Thoracic aorta (tissue), 2 donors: Measurements from ENCODE around the gene CCDC27. TPM values are rescaled to one million over a fixed set of nuclear protein-coding genes. Genes with fewer than 3 reads are reported as not detected.

Experiments
- ATAC-seq: fragments of 150-250 bp; one replicate; pipeline ENCODE4 v1.8.0; 2017; ENCODE audit warnings: low read depth; ENCODE audit not compliant: insufficient number of reproducible peaks, low FRiP score
- DNase-seq: peaks from one replicate; pipeline ENCODE4 v3.0.0-alpha.2; 2020; ENCODE audit warnings: low spot score
- H3K27ac ChIP-seq, 2 donors: fragments of 200-600 bp; sonication (generic); 1 replicate in 1 of 2; 2 replicates in 1 of 2; pipeline ENCODE4 v1.5.1; 2016; ENCODE audit warnings: mild to moderate bottlenecking in 2 of 2, moderate library complexity in 2 of 2
- H3K27me3 ChIP-seq: fragments of 200-600 bp; sonication (generic); replicated peaks from 2 replicates; pipeline ENCODE4 v1.6.0; 2016; ENCODE audit warnings: mild to moderate bottlenecking; ENCODE audit not compliant: insufficient read depth
- H3K36me3 ChIP-seq: fragments of 200-600 bp; sonication (generic); one replicate; pipeline ENCODE4 v1.5.1; 2016
- H3K4me1 ChIP-seq, 2 donors: fragments of 200-600 bp; sonication (generic); 1 replicate in 1 of 2; 2 replicates in 1 of 2; pipeline versions ENCODE4 v1.5.1 to v1.6.0; 2016; ENCODE audit warnings: low read depth in 2 of 2, mild to moderate bottlenecking in 1 of 2; ENCODE audit not compliant: control insufficient read depth in 1 of 2
- H3K4me3 ChIP-seq: fragments of 200-600 bp; sonication (generic); 2 replicates; pipeline ENCODE4 v1.5.1; 2016; ENCODE audit warnings: mild to moderate bottlenecking
- H3K9me3 ChIP-seq: fragments of 200-600 bp; sonication (generic); 2 replicates; pipeline ENCODE4 v1.5.1; 2016
- total RNA-seq, 2 donors: library from RNA; depleted of rRNA; stranded (reverse); fragments of >200 nt; gene quantifications; one replicate each; pipeline versions ENCODE4 v1.1.0 to v1.2.3, GENCODE V29; 2016
- TF ChIP-seq, protein P1 (sequence below): fragments of 200-600 bp; sonication (generic); IDR thresholded peaks from one replicate; pipeline ENCODE4 v1.5.1; 2019; ENCODE audit warnings: antibody characterized with exemption

CCDC27 gene
- total RNA-seq, 2 donors from 2014 or later = not detected

DNA sequence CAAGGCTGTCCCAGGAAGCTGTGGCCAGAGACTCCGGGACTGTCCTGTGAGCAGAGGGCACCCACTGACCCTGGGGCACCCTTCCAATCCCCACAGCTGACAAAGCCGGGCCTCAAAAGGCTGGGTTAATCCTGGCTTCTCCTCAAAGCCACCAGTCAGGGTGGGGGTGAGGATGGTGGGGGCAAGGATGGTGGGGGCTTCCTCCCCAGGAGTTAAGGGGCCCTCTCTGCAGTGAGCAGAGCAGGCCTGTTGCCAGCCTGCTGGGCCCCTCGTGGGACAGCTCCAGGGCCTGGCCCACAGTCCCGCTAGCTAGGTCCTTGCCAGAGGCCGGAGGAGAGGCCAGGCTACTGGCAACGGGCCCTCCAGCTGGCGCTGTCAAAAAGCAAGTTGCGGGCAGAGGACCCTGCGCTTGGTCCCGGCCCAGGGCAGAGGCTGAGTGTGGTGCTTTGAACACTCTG lies 37.9 kb upstream of the CCDC27 start:
- DNase-seq = no peak
- no peaks in the 10 kb centered on the region for H3K36me3 ChIP-seq
- H3K9me3 ChIP-seq = no peaks in the 10 kb centered on the region
- no peak overlapping the region for H3K4me3 ChIP-seq
- peaks cover 0 to 8% of the 10 kb centered on the region in 2 donors for H3K4me1 ChIP-seq
- H3K27ac ChIP-seq = no peak overlapping the region
- H3K27me3 ChIP-seq = no peaks in the 10 kb centered on the region
- TF ChIP-seq, protein P1, sequence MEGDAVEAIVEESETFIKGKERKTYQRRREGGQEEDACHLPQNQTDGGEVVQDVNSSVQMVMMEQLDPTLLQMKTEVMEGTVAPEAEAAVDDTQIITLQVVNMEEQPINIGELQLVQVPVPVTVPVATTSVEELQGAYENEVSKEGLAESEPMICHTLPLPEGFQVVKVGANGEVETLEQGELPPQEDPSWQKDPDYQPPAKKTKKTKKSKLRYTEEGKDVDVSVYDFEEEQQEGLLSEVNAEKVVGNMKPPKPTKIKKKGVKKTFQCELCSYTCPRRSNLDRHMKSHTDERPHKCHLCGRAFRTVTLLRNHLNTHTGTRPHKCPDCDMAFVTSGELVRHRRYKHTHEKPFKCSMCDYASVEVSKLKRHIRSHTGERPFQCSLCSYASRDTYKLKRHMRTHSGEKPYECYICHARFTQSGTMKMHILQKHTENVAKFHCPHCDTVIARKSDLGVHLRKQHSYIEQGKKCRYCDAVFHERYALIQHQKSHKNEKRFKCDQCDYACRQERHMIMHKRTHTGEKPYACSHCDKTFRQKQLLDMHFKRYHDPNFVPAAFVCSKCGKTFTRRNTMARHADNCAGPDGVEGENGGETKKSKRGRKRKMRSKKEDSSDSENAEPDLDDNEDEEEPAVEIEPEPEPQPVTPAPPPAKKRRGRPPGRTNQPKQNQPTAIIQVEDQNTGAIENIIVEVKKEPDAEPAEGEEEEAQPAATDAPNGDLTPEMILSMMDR = no peak
- no peak for ATAC-seq

DNA sequence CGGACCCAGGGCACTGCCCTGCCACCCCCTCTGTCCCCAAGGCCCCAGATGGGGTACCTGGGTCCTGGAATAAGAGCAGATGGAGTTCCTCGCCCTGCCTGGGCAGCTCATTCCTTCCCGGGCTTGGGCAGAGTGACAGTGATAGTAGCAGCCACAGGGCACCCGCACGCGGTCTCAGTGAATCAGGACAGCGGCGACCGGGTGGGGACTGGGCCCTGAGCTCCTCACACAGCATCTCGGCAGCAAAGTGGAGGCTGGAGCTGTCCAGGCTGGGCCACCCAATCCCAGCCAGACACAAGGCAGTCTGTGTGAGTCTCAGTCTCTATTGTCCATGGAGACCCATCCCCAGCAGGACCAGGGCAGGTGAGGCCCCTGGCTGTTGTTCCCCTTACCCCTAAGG lies 37.4 kb upstream of the CCDC27 start:
- ATAC-seq = no peak

DNA sequence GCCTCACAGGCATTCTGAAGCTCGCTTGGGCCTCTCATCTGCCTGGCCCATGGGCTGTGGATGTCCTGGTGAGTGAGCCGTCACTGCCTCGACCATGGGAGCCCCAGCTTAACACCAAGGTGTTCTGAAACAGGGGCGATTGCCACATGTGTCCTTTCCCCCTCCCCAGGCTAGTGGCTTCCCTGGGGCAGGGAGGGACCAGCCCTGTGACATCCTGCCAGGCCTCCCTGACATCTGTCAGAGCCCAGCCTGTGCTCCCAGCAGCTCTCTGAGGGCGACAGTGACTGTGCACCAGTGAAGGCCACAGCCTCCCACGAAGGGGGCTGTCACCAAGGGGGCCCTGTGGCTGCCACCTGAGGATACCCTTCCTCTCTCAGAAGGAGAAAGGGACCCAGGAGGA lies 35.9 kb upstream of the CCDC27 start:
- Histone ChIP-seq H3K4me3 (no peak overlapping the region), H3K27ac (no peak overlapping the region), H3K36me3 (no peaks in the 10 kb centered on the region), H3K9me3 (no peaks in the 10 kb centered on the region), H3K4me1 (peaks cover 0 to 8% of the 10 kb centered on the region in 2 donors), H3K27me3 (no peaks in the 10 kb centered on the region)
- TF ChIP-seq, protein P1 = no peak
- no peak for ATAC-seq
- no peak for DNase-seq

More for the DNA sequence above, 37.4 kb upstream of the CCDC27 start:
- TF ChIP-seq, protein P1 = no peak
- no peaks in the 10 kb centered on the region for H3K27me3 ChIP-seq
- no peak overlapping the region for H3K4me3 ChIP-seq
- H3K9me3 ChIP-seq = no peaks in the 10 kb centered on the region
- DNase-seq = no peak
- no peak overlapping the region for H3K27ac ChIP-seq
- H3K36me3 ChIP-seq = no peaks in the 10 kb centered on the region
- peaks cover 0 to 8% of the 10 kb centered on the region in 2 donors for H3K4me1 ChIP-seq

DNA sequence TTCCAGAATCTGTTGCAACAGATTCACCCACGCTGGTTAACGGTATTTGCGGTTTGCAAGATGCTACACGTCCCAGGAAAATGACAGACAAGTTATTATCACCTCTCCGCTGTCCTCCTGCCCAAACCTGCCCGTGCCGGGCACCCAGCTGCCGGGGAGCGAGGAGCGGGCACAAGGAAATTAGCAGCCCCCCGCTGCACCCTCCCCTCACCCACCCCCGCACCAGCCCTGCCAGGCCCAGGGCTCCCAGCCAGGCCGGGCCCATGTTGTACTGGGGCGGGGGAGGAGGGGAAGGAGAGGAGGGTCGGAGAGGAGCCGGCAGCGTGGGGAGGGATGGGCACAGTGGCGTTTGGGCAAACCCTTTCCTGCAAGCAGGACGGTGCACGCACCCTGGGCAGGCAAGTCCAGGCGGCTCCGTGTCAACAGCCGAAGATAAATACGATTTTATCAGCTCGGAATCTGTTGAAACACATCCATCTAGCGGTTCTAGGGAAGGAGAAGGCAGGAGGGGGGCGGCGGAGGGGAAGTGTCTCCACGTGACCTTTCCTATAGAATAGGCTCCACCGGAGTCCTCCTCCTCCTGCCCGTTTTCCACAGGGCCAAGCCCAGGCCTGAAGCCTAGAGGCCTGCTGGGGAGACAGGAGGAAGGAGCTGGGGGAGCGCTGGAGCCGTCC lies 35.1 kb upstream of the CCDC27 start:
- H3K4me1 ChIP-seq = peaks cover 0 to 8% of the 10 kb centered on the region in 2 donors
- H3K9me3 ChIP-seq = no peaks in the 10 kb centered on the region
- no peak for ATAC-seq
- TF ChIP-seq, protein P1 = no peak
- H3K27ac ChIP-seq = no peak overlapping the region
- H3K36me3 ChIP-seq = no peaks in the 10 kb centered on the region
- no peak for DNase-seq
- H3K27me3 ChIP-seq = no peaks in the 10 kb centered on the region
- H3K4me3 ChIP-seq = no peak overlapping the region

DNA sequence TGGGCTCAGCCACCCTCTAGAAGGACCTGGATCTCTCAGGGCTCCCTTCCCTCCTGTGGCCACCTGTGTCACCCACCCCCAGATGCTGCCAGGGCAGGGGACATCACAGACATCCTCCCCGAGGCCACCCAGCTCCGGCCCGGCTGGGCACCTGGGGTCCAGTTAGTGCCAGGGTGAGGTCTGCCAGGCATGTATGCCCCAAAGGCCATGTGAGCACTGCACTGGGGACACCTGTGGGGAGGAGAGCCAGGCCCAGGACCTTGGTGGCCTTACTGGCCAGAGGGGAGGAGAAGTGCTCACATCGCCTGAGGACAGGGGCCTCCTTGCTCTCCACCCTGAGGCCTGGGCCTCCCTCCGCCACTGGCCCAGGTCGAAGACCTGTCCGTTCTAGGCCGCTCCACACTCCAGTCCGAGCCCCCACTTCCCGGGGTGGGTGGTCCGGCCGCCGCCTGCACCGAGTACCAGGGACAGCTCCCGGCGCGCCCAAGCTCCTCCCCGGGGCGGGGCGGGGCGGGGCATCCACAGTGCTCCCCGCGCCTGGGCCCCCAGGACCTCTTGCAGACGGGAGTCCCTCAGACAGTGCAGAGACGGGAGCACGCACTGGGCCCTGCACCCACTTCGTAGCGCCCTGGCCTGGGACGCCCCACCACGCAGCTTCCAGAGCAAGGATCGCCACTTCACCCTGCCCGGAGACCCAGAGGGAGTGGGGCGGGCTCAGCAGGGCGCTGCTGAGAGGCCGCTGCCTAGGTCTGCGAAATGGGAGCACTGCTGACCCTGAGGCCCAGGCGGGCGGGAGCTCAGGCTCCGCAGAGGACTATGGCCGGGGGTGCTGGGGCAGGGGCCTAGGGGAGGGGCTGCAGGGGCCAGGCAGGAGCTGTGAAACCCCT lies 34.3 kb upstream of the CCDC27 start:
- Histone ChIP-seq H3K4me3 (no peak overlapping the region), H3K4me1 (peaks cover 0 to 8% of the 10 kb centered on the region in 2 donors), H3K27ac (no peak overlapping the region), H3K27me3 (no peaks in the 10 kb centered on the region), H3K36me3 (no peaks in the 10 kb centered on the region), H3K9me3 (no peaks in the 10 kb centered on the region)
- ATAC-seq (no peak), DNase-seq (no peak)
- TF ChIP-seq, protein P1 = no peak
